ENCODE results near the gene VEGFA. TPM values are rescaled to one million over a fixed set of nuclear protein-coding genes. Genes with fewer than 3 reads are reported as not detected.

Gene VEGFA
- 241 and 811 TPM in 2 replicates for total RNA-seq

DNA sequence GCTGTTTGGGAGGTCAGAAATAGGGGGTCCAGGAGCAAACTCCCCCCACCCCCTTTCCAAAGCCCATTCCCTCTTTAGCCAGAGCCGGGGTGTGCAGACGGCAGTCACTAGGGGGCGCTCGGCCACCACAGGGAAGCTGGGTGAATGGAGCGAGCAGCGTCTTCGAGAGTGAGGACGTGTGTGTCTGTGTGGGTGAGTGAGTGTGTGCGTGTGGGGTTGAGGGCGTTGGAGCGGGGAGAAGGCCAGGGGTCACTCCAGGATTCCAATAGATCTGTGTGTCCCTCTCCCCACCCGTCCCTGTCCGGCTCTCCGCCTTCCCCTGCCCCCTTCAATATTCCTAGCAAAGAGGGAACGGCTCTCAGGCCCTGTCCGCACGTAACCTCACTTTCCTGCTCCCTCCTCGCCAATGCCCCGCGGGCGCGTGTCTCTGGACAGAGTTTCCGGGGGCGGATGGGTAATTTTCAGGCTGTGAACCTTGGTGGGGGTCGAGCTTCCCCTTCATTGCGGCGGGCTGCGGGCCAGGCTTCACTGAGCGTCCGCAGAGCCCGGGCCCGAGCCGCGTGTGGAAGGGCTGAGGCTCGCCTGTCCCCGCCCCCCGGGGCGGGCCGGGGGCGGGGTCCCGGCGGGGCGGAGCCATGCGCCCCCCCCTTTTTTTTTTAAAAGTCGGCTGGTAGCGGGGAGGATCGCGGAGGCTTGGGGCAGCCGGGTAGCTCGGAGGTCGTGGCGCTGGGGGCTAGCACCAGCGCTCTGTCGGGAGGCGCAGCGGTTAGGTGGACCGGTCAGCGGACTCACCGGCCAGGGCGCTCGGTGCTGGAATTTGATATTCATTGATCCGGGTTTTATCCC lies at the start of gene VEGFA:
Gene VEGFA, plus strand, starts transcription at position 686 of the 846 bp plus-strand sequence.

Other genes with a start within 250 kb of the VEGFA start
- 21.4 and 28.8 TPM in 2 replicates for gene XPO5, start 194.2 kb upstream of the VEGFA start, total RNA-seq
- gene POLH, start 194.0 kb upstream of the VEGFA start, total RNA-seq, result 27.9 and 31.6 TPM in 2 replicates
- gene GTPBP2, start 140.9 kb upstream of the VEGFA start, total RNA-seq, result 38.0 and 59.8 TPM in 2 replicates
- 38.0 and 48.5 TPM in 2 replicates for gene MAD2L1BP, start 134.4 kb upstream of the VEGFA start, total RNA-seq
- 0.58 and 0.85 TPM in 2 replicates for gene RSPH9, start 125.2 kb upstream of the VEGFA start, total RNA-seq
- gene MRPS18A, start 82.4 kb upstream of the VEGFA start, total RNA-seq, result 27.3 and 43.5 TPM in 2 replicates

Data from regular cardiac myocyte (primary cell).